GM13976 (cell line): ENCODE data around the gene CHRNE.
"Not testable (repeated sequence)": the region's sequence is repeated elsewhere in the genome, so short reads cannot be mapped to it uniquely, and the experiment has no call there.

Source experiments
- DNase-seq: peaks from one replicate; pipeline ENCODE4 v3.0.0; 2012; ENCODE audit warnings: low spot score
- in situ Hi-C: fragments of 300-500 bp; cut with MboI; formaldehyde crosslinking; loops from one replicate; pipeline ENCODE4 v1.12.0; 2022; ENCODE audit warnings: low sequenced_read_pairs, mixed read lengths, inconsistent platforms; ENCODE audit not compliant: unreplicated experiment
- TF ChIP-seq, protein P1 (sequence below): IDR thresholded peaks from 2 replicates; pipeline ENCODE4 v1.5.1; 2012; ENCODE audit warnings: borderline replicate concordance, mild to moderate bottlenecking; ENCODE audit not compliant: insufficient read depth; ENCODE audit errors: extremely low read depth, missing control alignments, control extremely low read depth

CHRNE gene

DNA sequence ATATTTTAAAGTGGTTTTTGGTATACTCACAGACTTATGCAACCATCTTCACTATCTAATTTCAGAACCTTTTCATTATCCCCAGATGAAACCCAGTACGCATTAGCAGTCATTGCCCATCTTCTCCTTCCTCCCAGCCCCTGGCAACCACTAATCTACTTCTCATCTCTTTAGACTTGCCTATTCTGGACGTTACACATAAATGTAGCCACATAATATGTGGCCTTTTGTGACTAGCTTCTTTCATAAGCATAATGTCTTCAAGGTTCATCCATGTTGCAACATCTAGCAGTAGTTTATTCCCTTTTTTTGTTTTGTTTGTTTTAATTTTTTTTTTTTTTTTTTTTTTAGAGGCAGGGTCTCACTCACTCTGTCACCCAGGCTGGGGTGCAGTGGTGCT is 32.0 kb downstream of the CHRNE start:
- TF ChIP-seq, protein P1, sequence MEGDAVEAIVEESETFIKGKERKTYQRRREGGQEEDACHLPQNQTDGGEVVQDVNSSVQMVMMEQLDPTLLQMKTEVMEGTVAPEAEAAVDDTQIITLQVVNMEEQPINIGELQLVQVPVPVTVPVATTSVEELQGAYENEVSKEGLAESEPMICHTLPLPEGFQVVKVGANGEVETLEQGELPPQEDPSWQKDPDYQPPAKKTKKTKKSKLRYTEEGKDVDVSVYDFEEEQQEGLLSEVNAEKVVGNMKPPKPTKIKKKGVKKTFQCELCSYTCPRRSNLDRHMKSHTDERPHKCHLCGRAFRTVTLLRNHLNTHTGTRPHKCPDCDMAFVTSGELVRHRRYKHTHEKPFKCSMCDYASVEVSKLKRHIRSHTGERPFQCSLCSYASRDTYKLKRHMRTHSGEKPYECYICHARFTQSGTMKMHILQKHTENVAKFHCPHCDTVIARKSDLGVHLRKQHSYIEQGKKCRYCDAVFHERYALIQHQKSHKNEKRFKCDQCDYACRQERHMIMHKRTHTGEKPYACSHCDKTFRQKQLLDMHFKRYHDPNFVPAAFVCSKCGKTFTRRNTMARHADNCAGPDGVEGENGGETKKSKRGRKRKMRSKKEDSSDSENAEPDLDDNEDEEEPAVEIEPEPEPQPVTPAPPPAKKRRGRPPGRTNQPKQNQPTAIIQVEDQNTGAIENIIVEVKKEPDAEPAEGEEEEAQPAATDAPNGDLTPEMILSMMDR: no peak
- DNase-seq: no peak
- in situ Hi-C loops: no loop called here

DNA sequence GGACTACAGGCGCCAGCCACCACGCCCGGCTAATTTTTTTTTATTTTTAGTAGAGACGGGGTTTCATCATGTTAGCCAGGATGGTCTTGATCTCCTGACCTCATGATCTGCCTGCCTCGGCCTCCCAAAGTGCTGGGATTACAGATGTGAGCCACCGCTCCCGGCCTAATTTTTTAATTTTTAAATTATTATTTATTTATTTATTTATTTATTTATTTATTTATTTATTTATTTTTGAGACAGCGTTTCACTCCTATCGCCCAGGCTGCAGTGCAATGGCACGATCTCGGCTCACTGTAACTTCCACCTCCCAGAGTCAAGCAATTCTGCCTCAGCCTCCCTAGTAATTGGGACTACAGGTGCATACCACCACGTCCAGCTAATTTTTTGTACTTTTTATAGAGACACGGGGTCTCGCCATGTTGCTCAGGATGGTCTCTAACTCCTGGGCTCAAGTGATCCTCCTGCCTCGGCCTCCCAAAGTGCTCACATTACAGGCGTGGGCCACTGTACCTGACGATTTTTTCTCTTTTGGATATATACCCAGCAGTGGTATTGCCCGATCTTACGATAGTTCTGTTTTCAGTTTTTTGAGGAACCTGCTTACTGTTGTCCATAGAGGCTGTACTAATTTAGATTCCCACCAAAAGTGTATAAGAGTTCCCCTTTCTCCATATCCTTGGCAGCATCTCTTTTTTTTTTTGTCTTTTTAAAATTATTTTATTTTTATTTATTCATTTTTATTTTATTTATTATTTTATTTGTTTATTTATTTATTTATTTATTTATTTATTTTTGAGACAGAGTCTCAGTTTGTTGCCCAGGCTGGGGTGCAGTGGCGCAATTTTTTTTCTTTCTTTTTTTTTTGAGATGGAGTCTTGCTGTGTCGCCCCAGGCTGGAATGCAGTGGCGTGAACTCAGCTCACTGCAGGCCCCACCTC is 33.6 kb downstream of the CHRNE start:
- in situ Hi-C loops: not testable (repeated sequence)

DNA sequence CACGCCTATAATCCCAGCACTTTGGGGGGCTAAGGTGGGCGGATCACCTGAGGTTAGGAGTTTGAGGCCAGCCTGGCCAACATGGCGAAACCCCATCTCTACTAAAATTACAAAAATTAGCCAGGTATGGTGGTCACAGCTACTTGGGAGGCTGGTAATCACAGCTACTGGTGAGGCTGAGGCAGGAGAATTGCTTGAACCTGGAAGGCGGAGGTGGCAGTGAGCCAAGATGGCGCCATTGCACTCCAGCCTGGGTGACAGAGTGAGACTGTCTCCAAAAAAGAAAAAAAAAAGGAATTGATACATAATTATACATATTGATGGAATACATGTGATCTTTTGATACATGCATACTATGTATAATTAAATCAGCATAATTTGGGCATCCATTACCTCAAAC is 35.4 kb downstream of the CHRNE start:
- DNase-seq, in situ Hi-C loops: not testable (repeated sequence)

More for the DNA sequence above, 33.6 kb downstream of the CHRNE start:
- DNase-seq: not testable (repeated sequence)

DNA sequence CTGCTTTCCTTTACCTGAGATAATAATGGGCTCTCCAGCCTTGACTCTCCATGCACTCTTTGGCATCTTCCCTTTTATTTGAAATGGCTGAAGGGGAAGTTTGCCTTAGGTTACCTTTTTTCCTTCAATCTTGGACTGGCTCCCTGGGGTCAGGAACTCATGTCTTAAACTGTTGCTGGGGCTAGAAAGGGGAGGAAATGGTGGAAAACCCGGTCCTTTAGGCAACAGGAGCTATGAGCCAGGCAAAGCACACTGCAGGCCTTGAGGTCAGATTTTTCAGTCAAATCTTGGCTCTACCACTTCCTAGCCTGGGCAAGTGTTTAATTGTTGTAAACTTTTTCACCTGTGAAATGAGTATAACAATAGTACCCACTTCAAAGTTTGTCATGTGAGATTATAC is 39.6 kb downstream of the CHRNE start:
- no peak for DNase-seq
- TF ChIP-seq, protein P1: no peak
- in situ Hi-C loops: no loop called here

DNA sequence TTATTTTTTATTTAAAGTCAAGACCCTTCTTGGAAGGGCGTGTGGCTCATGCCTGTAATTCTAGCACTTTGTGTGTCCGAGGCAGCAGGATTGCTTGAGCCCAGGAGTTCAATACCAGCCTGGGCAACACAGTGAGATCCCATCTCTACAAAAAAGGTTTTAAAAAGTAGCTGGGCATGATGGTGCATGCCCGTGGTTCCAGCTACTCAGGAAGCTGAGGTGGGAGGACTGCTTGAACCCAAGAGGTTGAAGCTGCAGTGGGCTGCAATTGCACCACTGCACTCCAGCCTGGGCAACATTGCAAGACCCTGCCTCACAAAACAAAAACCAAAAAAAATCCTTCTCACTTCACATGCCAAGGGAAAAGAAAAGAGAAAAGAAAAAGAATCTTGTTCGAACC is 40.2 kb downstream of the CHRNE start:
- TF ChIP-seq, protein P1: no peak
- no peak for DNase-seq
- in situ Hi-C loops: no loop called here

DNA sequence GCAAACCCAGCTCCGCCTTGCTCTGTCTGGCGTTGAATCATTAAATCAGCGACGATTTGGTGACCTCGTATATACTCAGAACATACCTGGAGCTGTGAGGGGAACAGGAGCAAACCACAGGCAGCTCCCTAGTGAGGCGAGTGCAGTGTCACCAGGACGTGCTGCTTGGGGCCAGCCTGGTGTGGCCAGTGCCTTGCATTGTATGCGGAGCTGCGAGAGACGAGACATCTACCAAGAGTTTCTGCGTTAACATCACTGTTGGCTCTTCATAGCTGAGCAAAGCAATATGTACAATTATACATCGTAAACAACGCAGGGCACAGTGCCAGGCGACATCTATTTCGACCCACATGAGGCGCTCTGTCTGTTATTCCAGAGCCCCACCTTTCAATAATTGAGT is 41.8 kb downstream of the CHRNE start:
- DNase-seq: no peak
- TF ChIP-seq, protein P1: no peak
- in situ Hi-C loops: no loop called here

DNA sequence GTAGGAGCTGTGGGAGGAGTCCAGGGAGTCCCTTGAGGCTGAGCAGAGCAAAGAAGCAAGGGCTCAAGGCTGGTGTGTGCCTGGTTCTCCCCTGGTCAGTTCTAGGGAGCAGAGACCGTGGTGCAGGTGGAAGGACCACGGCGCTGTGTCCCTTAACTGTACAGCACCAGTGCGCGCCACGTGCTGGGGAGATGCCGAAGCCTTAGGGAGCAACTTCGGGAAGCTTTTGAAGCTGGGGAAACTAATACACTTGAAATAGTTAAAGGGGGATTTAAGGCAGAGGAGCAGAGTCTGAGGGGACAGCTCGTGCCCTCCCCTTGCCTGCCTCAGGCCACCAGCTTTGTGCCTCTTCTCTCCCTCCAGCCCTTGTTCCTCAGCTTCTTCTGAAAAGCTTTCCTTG is 42.2 kb downstream of the CHRNE start:
- TF ChIP-seq, protein P1: no peak
- in situ Hi-C loops: no loop called here
- DNase-seq: no peak
